Thyroid gland (tissue), 4 donors: Measurements from ENCODE around the gene KDELR1. TPM values are rescaled to one million over a fixed set of nuclear protein-coding genes. Genes with fewer than 3 reads are reported as not detected.
A peak's percentile ranks its signal among the peaks of the same experiment; 100 is the strongest.

Experiments
- DNase-seq, 2 donors: peaks; one replicate each; pipeline ENCODE4 v3.0.0-alpha.2; 2019
- H3K27ac ChIP-seq, 3 donors: fragments of 200-600 bp; sonication (generic); 1 replicate in 2 of 3; 2 replicates in 1 of 3; pipeline ENCODE4 v1.5.1; 2016 to 2019; ENCODE audit warnings: mild to moderate bottlenecking in 1 of 3, moderate library complexity in 1 of 3
- H3K27me3 ChIP-seq: fragments of 200-600 bp; sonication (generic); one replicate; pipeline ENCODE4 v1.5.1; 2019
- H3K36me3 ChIP-seq, 2 donors: fragments of 200-600 bp; sonication (generic); one replicate each; pipeline ENCODE4 v1.5.1; 2016 to 2019
- H3K4me1 ChIP-seq, 2 donors: fragments of 200-600 bp; sonication (generic); one replicate each; pipeline ENCODE4 v1.5.1; 2017 to 2019
- H3K4me3 ChIP-seq, 3 donors: fragments of 200-600 bp; sonication (generic); replicated peaks in 1 of 3; 1 replicate in 2 of 3; 2 replicates in 1 of 3; pipeline ENCODE4 v1.5.1; 2016; ENCODE audit warnings: mild to moderate bottlenecking in 1 of 3
- H3K9me3 ChIP-seq: fragments of 200-600 bp; sonication (generic); one replicate; pipeline ENCODE4 v1.5.1; 2017
- POLR2A ChIP-seq, 2 donors: fragments of 450-650 bp; IDR thresholded peaks; one replicate each; pipeline ENCODE4 v1.6.1; 2017; ENCODE audit warnings: antibody characterized with exemption in 2 of 2, mild to moderate bottlenecking in 2 of 2, moderate library complexity in 1 of 2
- WGBS, 2 donors: methylation state at CpG; one replicate each; pipeline ENCODE4 v1.1.5; 2017; 5-methylcytosine and 5-hydroxymethylcytosine counted together
- intact Hi-C: fragments of 100-400 bp; cut with DNase I; formaldehyde crosslinking; loops from one replicate; pipeline ENCODE4 v1.15.1; 2023
- total RNA-seq, 4 donors: library from RNA; depleted of rRNA; stranded (reverse); fragments of >200 nt; gene quantifications; one replicate each; pipeline ENCODE4 v1.2.3, GENCODE V29; 2016
- TF ChIP-seq, protein P1 (sequence below), 6 experiments: fragments of 200-600 bp in 3 of 6; fragments of 450-650 bp in 3 of 6; sonication (generic) in 3 of 6; IDR thresholded peaks; one replicate each; pipeline ENCODE4 v1.5.1; 2016 to 2019; ENCODE audit warnings: antibody characterized with exemption in 6 of 6, mild to moderate bottlenecking in 2 of 6, inconsistent platforms in 1 of 6, moderate library complexity in 1 of 6

KDELR1 gene
- 100 to 1,000 TPM; 121 to 160 (median 141) TPM for total RNA-seq

DNA sequence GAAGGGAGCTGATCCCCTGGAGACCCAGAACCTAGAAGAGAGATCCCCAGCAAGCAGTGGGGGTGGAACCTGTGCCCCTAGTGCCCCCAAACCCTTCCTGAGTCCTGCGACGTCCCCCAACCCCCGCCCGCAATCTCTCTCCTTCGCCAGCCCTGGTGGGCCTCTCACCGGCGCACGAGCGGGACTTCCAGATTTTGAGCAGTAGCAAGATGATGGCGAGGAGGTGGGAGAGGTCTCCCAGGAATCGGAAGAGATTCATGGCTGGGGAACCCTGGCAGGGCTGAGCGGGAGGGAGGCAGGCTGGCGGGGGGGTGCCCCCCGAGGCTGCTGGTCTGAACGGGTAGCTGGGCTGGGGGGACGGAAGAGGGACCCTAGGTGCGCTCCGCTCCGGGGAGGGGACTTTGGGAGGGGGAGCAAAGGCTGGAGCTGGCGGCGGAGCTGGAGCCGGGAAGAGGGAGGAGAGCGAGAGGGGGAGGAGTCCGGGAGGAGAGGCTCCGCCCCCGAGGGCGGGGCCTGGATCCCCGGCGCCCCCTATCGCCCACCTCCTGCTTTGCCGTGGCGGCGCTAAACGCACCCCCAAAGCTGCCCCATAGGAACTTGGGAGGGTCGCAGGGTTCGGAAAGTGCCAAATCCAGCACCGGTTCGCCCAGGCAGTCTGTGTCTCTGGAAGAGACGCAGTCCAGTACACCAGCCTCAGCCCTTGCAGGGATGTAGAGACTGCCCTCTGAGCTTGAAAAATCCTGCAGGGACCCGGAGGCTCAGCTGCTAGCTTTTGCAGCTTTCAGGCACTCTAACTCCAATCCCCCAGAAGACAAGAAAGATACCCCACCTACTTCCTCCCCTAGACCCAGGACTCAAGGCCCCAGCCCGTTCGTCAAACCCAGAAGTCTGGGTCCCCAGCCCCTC lies at the start of gene KDELR1:
Gene KDELR1, minus strand, starts transcription at position 452 of the 906 bp plus-strand sequence. Its CDS starts 193 bp downstream, at position 259.
- H3K9me3 ChIP-seq, result no peaks in the 10 kb centered on the region
- WGBS, 2 donors, result 4 to 6% methylated on average over 24 to 34 of the region's 42 CpGs
- DNase-seq, result peak; percentile 65 to 69
- peaks cover 22 to 27% of the 10 kb centered on the region in 2 donors for H3K36me3 ChIP-seq
- H3K27ac ChIP-seq, result peak within 1 kb of the TSS; percentile 86 to 94 (median 91)
- peak within 1 kb of the TSS; percentile 84 to 96 (median 94) for H3K4me3 ChIP-seq
- TF ChIP-seq, protein P1, sequence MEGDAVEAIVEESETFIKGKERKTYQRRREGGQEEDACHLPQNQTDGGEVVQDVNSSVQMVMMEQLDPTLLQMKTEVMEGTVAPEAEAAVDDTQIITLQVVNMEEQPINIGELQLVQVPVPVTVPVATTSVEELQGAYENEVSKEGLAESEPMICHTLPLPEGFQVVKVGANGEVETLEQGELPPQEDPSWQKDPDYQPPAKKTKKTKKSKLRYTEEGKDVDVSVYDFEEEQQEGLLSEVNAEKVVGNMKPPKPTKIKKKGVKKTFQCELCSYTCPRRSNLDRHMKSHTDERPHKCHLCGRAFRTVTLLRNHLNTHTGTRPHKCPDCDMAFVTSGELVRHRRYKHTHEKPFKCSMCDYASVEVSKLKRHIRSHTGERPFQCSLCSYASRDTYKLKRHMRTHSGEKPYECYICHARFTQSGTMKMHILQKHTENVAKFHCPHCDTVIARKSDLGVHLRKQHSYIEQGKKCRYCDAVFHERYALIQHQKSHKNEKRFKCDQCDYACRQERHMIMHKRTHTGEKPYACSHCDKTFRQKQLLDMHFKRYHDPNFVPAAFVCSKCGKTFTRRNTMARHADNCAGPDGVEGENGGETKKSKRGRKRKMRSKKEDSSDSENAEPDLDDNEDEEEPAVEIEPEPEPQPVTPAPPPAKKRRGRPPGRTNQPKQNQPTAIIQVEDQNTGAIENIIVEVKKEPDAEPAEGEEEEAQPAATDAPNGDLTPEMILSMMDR (IDR thresholded peaks at IDR 0.05), result peak; percentile 67 to 91 (median 81)
- TF ChIP-seq POLR2A (IDR thresholded peaks at IDR 0.05), result peak in 1 of 2 donors; percentile 70
- intact Hi-C loops, result loop anchor here (10.0 kb wide), 1 partner anchor 53 kb away; the partner anchor contains the start of gene GRWD1
- peaks cover 24% of the 10 kb centered on the region for H3K27me3 ChIP-seq
- peaks cover 9 to 22% of the 10 kb centered on the region in 2 donors for H3K4me1 ChIP-seq

DNA sequence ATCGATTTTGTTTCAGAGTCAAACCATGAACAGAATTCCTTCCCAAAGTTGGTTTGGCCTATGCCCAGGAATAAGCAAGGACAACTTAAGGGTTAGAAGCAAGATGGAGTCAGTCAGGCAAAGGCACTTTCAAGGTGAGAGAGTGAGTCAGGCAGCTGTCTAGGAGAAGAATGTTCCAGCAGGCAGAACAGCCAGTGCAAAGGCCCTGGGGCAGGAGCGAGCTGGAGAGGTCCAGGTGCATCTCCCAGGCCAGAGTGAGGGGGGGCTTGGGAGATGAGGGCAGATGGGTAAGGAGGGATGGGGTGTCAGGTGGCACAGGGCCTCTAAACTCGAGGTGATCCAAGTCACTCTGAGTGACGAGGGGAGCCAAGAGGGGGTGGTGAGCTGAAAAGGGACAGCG lies 45.2 kb upstream of the KDELR1 start:
- H3K9me3 ChIP-seq, result no peaks in the 10 kb centered on the region
- no peak overlapping the region for H3K27ac ChIP-seq
- no peaks in the 10 kb centered on the region for H3K27me3 ChIP-seq
- H3K4me3 ChIP-seq, result no peak overlapping the region
- TF ChIP-seq, protein P1 (IDR thresholded peaks at IDR 0.05), result no peak
- TF ChIP-seq POLR2A (IDR thresholded peaks at IDR 0.05), result no peak
- intact Hi-C loops, result no loop called here
- no peak for DNase-seq
- WGBS, 2 donors, result 88 to 92% methylated on average over 5 of the region's 5 CpGs
- no peaks in the 10 kb centered on the region for H3K4me1 ChIP-seq
- no peaks in the 10 kb centered on the region for H3K36me3 ChIP-seq

DNA sequence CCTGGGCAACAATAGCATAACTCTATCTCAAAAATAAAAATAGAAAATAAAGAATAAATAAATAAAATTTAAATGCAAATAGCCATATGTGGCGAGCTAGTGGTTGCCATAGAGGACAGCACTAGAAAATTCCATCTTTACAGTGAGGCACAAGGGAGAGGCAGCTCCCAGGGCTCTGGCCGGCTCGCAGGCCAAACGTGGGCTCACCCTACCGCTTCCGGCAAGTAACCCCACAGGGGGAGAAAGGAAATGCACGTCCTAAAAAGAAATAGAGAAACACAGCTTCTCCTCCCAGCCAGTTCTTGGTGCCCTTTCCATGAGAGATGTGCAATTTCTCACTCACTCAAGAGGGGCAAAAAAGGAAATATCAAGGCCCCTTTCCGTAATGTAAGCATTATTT lies 42.0 kb upstream of the KDELR1 start:
- TF ChIP-seq, protein P1 (IDR thresholded peaks at IDR 0.05), result no peak
- TF ChIP-seq POLR2A (IDR thresholded peaks at IDR 0.05), result no peak
- no peak for DNase-seq
- no peaks in the 10 kb centered on the region for H3K4me1 ChIP-seq
- no peaks in the 10 kb centered on the region for H3K27me3 ChIP-seq
- no peak overlapping the region for H3K4me3 ChIP-seq
- 71 to 73% methylated on average over 8 of the region's 8 CpGs for WGBS, 2 donors
- H3K27ac ChIP-seq, result no peak overlapping the region
- H3K36me3 ChIP-seq, result no peaks in the 10 kb centered on the region
- H3K9me3 ChIP-seq, result no peaks in the 10 kb centered on the region
- intact Hi-C loops, result no loop called here

DNA sequence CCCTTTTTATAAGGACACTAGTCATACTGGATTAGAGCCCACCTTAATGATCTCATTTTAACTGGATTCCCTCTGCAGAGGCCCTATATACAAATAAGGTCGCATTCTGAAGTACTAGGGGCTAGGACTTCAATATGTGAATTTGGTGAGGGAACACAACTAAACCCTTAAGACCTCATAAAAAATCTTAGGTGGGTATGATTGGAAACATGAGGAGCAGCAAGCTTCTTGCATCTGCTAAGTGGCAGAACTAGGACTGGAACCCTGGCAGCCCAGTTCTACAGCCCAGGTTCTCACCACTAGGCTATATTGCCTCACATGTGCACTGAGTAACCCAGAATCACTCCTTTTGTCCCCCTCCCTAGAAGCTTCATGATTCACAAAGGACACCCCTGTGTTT lies 37.3 kb upstream of the KDELR1 start:
- DNase-seq, result no peak
- Histone ChIP-seq H3K4me1 (no peaks in the 10 kb centered on the region), H3K27me3 (no peaks in the 10 kb centered on the region), H3K36me3 (no peaks in the 10 kb centered on the region), H3K4me3 (no peak overlapping the region), H3K9me3 (no peaks in the 10 kb centered on the region), H3K27ac (no peak overlapping the region)
- WGBS, 2 donors, result 84 to 100% methylated on average over 1 of the region's 1 CpG
- TF ChIP-seq POLR2A (IDR thresholded peaks at IDR 0.05), result no peak
- TF ChIP-seq, protein P1 (IDR thresholded peaks at IDR 0.05), result no peak
- intact Hi-C loops, result no loop called here

DNA sequence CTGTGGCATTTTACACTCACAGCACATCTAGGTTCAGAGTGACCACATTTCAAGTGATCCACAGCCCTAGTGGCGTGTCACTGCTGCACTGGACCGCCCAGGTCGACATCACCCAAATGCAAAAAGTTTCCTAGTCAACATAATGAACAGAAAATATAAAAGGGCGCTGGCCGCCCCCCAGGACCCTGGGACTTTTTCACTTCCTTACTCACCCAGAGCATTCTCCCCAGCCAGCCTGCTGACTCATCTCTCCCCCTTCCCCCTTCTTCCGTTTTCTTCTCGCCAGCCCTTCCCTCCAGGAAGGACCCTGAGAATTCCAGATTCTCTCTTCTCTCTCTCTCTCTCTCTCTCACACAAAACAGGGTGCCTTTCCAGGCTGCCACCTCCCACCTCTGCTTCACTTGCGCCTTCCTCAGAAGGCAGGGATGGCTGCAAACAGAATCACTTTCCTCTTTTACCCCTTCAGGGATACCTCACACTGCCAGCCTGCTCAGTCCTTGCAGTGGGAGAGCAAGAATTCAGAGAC lies 33.4 kb upstream of the KDELR1 start:
- Histone ChIP-seq H3K4me3 (no peak overlapping the region), H3K4me1 (no peaks in the 10 kb centered on the region), H3K36me3 (no peaks in the 10 kb centered on the region), H3K27ac (peak overlapping the region in 1 of 3 donors; percentile 33), H3K9me3 (no peaks in the 10 kb centered on the region), H3K27me3 (no peaks in the 10 kb centered on the region)
- no peak for DNase-seq
- 59 to 62% methylated on average over 8 of the region's 8 CpGs for WGBS, 2 donors
- TF ChIP-seq, protein P1 (IDR thresholded peaks at IDR 0.05), result no peak
- no peak for TF ChIP-seq POLR2A (IDR thresholded peaks at IDR 0.05)
- intact Hi-C loops, result no loop called here
